Activated B cell treated with CpG ODN at 0.5 μM for 24 hours (primary cell): Measurements from ENCODE around the gene SLC17A3. TPM values are rescaled to one million over a fixed set of nuclear protein-coding genes. Genes with fewer than 3 reads are reported as not detected.

Source experiments
- ATAC-seq: fragments of 200-7000 bp; cut with Tn5 transposase; one replicate; pipeline ENCODE4 v1.10.0; 2021; ENCODE audit warnings: low read depth, mild to moderate bottlenecking, moderate library complexity
- CTCF ChIA-PET: fragments of 350-600 bp; sonication (Branson Sonifier 250); formaldehyde crosslinking; loops from one replicate; lab custom pipeline; 2021; ENCODE audit warnings: antibody characterized with exemption; lab: Charles Lee
- POLR2A ChIA-PET: fragments of 350-600 bp; sonication (Branson Sonifier 250); formaldehyde crosslinking; loops from one replicate; lab custom pipeline; 2021; ENCODE audit warnings: antibody characterized with exemption; lab: Charles Lee
- DNase-seq: peaks from one replicate; pipeline ENCODE4 v3.0.0; 2022
- H3K27ac Mint-ChIP-seq: one replicate; pipeline ENCODE4 v1.8.0; 2020; ENCODE audit warnings: mixed read lengths
- H3K27me3 Mint-ChIP-seq: one replicate; pipeline ENCODE4 v1.8.0; 2021; ENCODE audit warnings: mixed read lengths
- H3K36me3 Mint-ChIP-seq: one replicate; pipeline ENCODE4 v1.8.0; 2021; ENCODE audit warnings: low read depth, mixed read lengths
- H3K4me1 Mint-ChIP-seq: one replicate; pipeline ENCODE4 v1.8.0; 2021; ENCODE audit warnings: mixed read lengths
- H3K4me3 Mint-ChIP-seq: one replicate; pipeline ENCODE4 v1.8.0; 2020; ENCODE audit warnings: mild to moderate bottlenecking, mixed read lengths
- H3K9me3 Mint-ChIP-seq: one replicate; pipeline ENCODE4 v1.8.0; 2020; ENCODE audit warnings: mixed read lengths
- CTCF ChIP-seq: fragments of 200-600 bp; IDR thresholded peaks from one replicate; pipeline ENCODE4 v1.8.0; 2022; ENCODE audit warnings: antibody characterized with exemption, mild to moderate bottlenecking
- intact Hi-C: fragments of 100-400 bp; cut with micrococcal nuclease; formaldehyde crosslinking; loops from one replicate; pipeline ENCODE4 v1.15.1; 2024
- total RNA-seq: library from RNA; stranded (reverse); gene quantifications from 2 replicates; pipeline ENCODE4 v1.2.3, GENCODE V29; 2022

The SLC17A3 gene
- total RNA-seq, 1 donor from 2014 or later, result not detected

- no peak for ATAC-seq
- Mint-ChIP-seq H3K9me3 (no peaks in the 10 kb centered on the region), H3K4me3 (no peak overlapping the region), H3K27ac (no peak overlapping the region), H3K4me1 (no peaks in the 10 kb centered on the region), H3K27me3 (peaks cover 24% of the 10 kb centered on the region), H3K36me3 (no peaks in the 10 kb centered on the region)
- DNase-seq, result no peak
- ChIA-PET CTCF (no interaction called here), POLR2A (no interaction called here)
- TF ChIP-seq CTCF, result no peak
- intact Hi-C loops, result no loop called here
Measured at GRCh38 chr6:25863360-25863759, 10.7 kb downstream of the SLC17A3 start.

GRCh38 chr6:25862199-25862598 lies 11.8 kb downstream of the SLC17A3 start:
- Mint-ChIP-seq H3K36me3 (no peaks in the 10 kb centered on the region), H3K4me1 (no peaks in the 10 kb centered on the region), H3K27me3 (peaks cover 31% of the 10 kb centered on the region), H3K4me3 (no peak overlapping the region), H3K27ac (no peak overlapping the region), H3K9me3 (no peaks in the 10 kb centered on the region)
- intact Hi-C loops, result no loop called here
- ATAC-seq, result no peak
- ChIA-PET CTCF (interaction anchor here (0.6 kb wide), 1 partner anchor 130 kb away, joined by 3 read pairs; no protein-coding TSS in a partner anchor), POLR2A (no interaction called here)
- TF ChIP-seq CTCF, result no peak
- DNase-seq, result no peak

GRCh38 chr6:25852756-25853155 lies 21.3 kb downstream of the SLC17A3 start:
- ATAC-seq, result no peak
- no peak overlapping the region for H3K27ac Mint-ChIP-seq
- POLR2A ChIA-PET, result no interaction called here

GRCh38 chr6:25851961-25852360 lies 22.1 kb downstream of the SLC17A3 start:
- no peak overlapping the region for H3K27ac Mint-ChIP-seq
- intact Hi-C loops, result no loop called here
- POLR2A ChIA-PET, result no interaction called here
- no peak for TF ChIP-seq CTCF
- CTCF ChIA-PET, result no interaction called here
- ATAC-seq (no peak), DNase-seq (no peak)
- H3K36me3 Mint-ChIP-seq, result no peaks in the 10 kb centered on the region
- peaks cover 3% of the 10 kb centered on the region for H3K9me3 Mint-ChIP-seq
- peaks cover 6% of the 10 kb centered on the region for H3K27me3 Mint-ChIP-seq
- no peak overlapping the region for H3K4me3 Mint-ChIP-seq
- no peaks in the 10 kb centered on the region for H3K4me1 Mint-ChIP-seq

More at GRCh38 chr6:25852756-25853155, 21.3 kb downstream of the SLC17A3 start:
- no peak for DNase-seq
- Mint-ChIP-seq H3K9me3 (no peaks in the 10 kb centered on the region), H3K4me1 (no peaks in the 10 kb centered on the region), H3K36me3 (no peaks in the 10 kb centered on the region), H3K4me3 (no peak overlapping the region), H3K27me3 (peaks cover 5% of the 10 kb centered on the region)
- CTCF ChIA-PET, result no interaction called here
- no peak for TF ChIP-seq CTCF
- intact Hi-C loops, result no loop called here

GRCh38 chr6:25844518-25844917 lies 29.5 kb downstream of the SLC17A3 start:
- no peak for DNase-seq
- ChIA-PET CTCF (no interaction called here), POLR2A (no interaction called here)
- H3K4me3 Mint-ChIP-seq, result no peak overlapping the region
- no peaks in the 10 kb centered on the region for H3K4me1 Mint-ChIP-seq
- peaks cover 13% of the 10 kb centered on the region for H3K27me3 Mint-ChIP-seq
- ATAC-seq, result no peak
- TF ChIP-seq CTCF, result no peak
- H3K9me3 Mint-ChIP-seq, result peaks cover 3% of the 10 kb centered on the region
- no peak overlapping the region for H3K27ac Mint-ChIP-seq
- intact Hi-C loops, result no loop called here
- H3K36me3 Mint-ChIP-seq, result no peaks in the 10 kb centered on the region
